Mesendoderm (in vitro differentiated cells): Measurements from ENCODE around the gene HIP1R. TPM values are rescaled to one million over a fixed set of nuclear protein-coding genes. Genes with fewer than 3 reads are reported as not detected.

Experiments
- DNase-seq: peaks from one replicate; pipeline ENCODE4 v3.0.0; 2013
- H2AK5ac ChIP-seq: 2 replicates; pipeline ENCODE4 v1.6.1; 2013; ENCODE audit warnings: low read length, inconsistent platforms
- H2BK120ac ChIP-seq: 2 replicates; pipeline ENCODE4 v1.6.1; 2013; ENCODE audit warnings: low read depth, mild to moderate bottlenecking, low read length, moderate library complexity, mixed read lengths
- H2BK15ac ChIP-seq: replicated peaks from 2 replicates; pipeline ENCODE4 v1.6.1; 2013; ENCODE audit warnings: low read depth, mild to moderate bottlenecking, moderate library complexity
- H2BK5ac ChIP-seq: 2 replicates; pipeline ENCODE4 v1.6.1; 2013; ENCODE audit warnings: low read length, inconsistent platforms
- H3K18ac ChIP-seq: 2 replicates; pipeline ENCODE4 v1.6.1; 2013; ENCODE audit warnings: mild to moderate bottlenecking, low read length, mixed read lengths
- H3K23ac ChIP-seq: one replicate; pipeline ENCODE4 v1.6.1; 2013; ENCODE audit warnings: low read length
- H3K27ac ChIP-seq: 2 replicates; pipeline ENCODE4 v1.5.1; 2013; ENCODE audit warnings: low read depth, mild to moderate bottlenecking, inconsistent platforms, low read length, moderate library complexity
- H3K27me3 ChIP-seq: 2 replicates; pipeline ENCODE4 v1.6.1; 2013; ENCODE audit warnings: low read length, control low read depth, mild to moderate bottlenecking, inconsistent platforms; ENCODE audit not compliant: insufficient read depth, poor library complexity
- H3K36me3 ChIP-seq: 2 replicates; pipeline ENCODE4 v1.6.1; 2013; ENCODE audit warnings: low read length, inconsistent platforms; ENCODE audit not compliant: control insufficient read depth, insufficient read depth
- H3K4ac ChIP-seq: one replicate; pipeline ENCODE4 v1.6.1; 2013; ENCODE audit warnings: low read depth, mild to moderate bottlenecking, low read length, moderate library complexity
- H3K4me1 ChIP-seq: 2 replicates; pipeline ENCODE4 v1.6.1; 2013; ENCODE audit warnings: low read depth, low read length, inconsistent platforms; ENCODE audit not compliant: control insufficient read depth
- H3K4me2 ChIP-seq: 2 replicates; pipeline ENCODE4 v1.6.1; 2013; ENCODE audit warnings: low read length
- H3K4me3 ChIP-seq: 2 replicates; pipeline ENCODE4 v1.5.1; 2013; ENCODE audit warnings: mild to moderate bottlenecking, low read length
- H3K56ac ChIP-seq: one replicate; pipeline ENCODE4 v1.6.1; 2013; ENCODE audit warnings: low read length
- H3K79me1 ChIP-seq: 2 replicates; pipeline ENCODE4 v1.6.1; 2013; ENCODE audit warnings: low read length, inconsistent platforms
- H3K79me2 ChIP-seq: 2 replicates; pipeline ENCODE4 v1.6.1; 2013; ENCODE audit warnings: mild to moderate bottlenecking, low read length; ENCODE audit not compliant: control insufficient read depth, insufficient read depth
- H3K9ac ChIP-seq: 2 replicates; pipeline ENCODE4 v1.6.1; 2013; ENCODE audit warnings: low read length, inconsistent platforms
- H4K5ac ChIP-seq: one replicate; pipeline ENCODE4 v1.6.1; 2013; ENCODE audit warnings: low read length
- H4K8ac ChIP-seq: one replicate; pipeline ENCODE4 v1.6.1; 2013; ENCODE audit warnings: low read depth, mild to moderate bottlenecking, control low read depth, low read length, moderate library complexity
- WGBS: extraction: QIAGEN DNeasy Blood & Tissue Kit; methylation state at CpG from one replicate; pipeline ENCODE4 v1.1.7; 2013; ENCODE audit warnings: low lambda C conversion rate, missing lambda C conversion rate; ENCODE audit not compliant: insufficient coverage; ENCODE audit errors: extremely low coverage; 5-methylcytosine and 5-hydroxymethylcytosine counted together
- polyA plus RNA-seq, 2 experiments: library from polyadenylated mRNA; stranded (reverse); fragments of 200-250 nt; gene quantifications; one replicate each; pipeline ENCODE4 v1.2.3, GENCODE V29; 2013

Gene HIP1R
- 4.4 TPM for polyA plus RNA-seq (2013, experiment 1 of 2)
- polyA plus RNA-seq (2013, experiment 2 of 2) = 4.5 TPM

- Histone ChIP-seq H3K27ac (no peak within 1 kb of the TSS), H2AK5ac (no peak within 1 kb of the TSS)
These were observed at the start of gene HIP1R for GRCh38 chr12:122834921-122835749. Gene HIP1R, plus strand, starts transcription at chr12:122835457. Its CDS starts 94 bp downstream, at chr12:122835551.

GRCh38 chr12:122785503-122785902 lies 49.8 kb upstream of the HIP1R start:
- Histone ChIP-seq H3K79me1 (no peaks in the 10 kb centered on the region), H2AK5ac (no peak overlapping the region), H3K18ac (no peak overlapping the region), H3K4me3 (no peak overlapping the region), H3K4me1 (no peaks in the 10 kb centered on the region), H4K5ac (no peak overlapping the region), H3K56ac (no peak overlapping the region), H2BK120ac (no peak overlapping the region), H4K8ac (no peak overlapping the region), H3K4me2 (no peak overlapping the region), H3K36me3 (no peaks in the 10 kb centered on the region), H3K23ac (no peak overlapping the region), H2BK5ac (no peak overlapping the region), H3K79me2 (no peaks in the 10 kb centered on the region), H3K4ac (no peak overlapping the region), H3K27me3 (no peaks in the 10 kb centered on the region), H3K9ac (no peak overlapping the region), H2BK15ac (no peak overlapping the region), H3K27ac (no peak overlapping the region)
- no peak for DNase-seq
- no CpG with 5 or more reads among the region's 7 CpGs for WGBS

More at GRCh38 chr12:122834921-122835749, at the start of gene HIP1R:
- Histone ChIP-seq H3K56ac (peak within 1 kb of the TSS; percentile 79), H3K23ac (peak within 1 kb of the TSS; percentile 66), H2BK5ac (no peak within 1 kb of the TSS), H3K79me2 (no peaks in the 10 kb centered on the region), H3K4ac (no peak within 1 kb of the TSS), H3K9ac (peak within 1 kb of the TSS; percentile 59), H3K27me3 (no peaks in the 10 kb centered on the region), H2BK120ac (no peak within 1 kb of the TSS), H3K4me3 (peak within 1 kb of the TSS; percentile 27), H3K36me3 (no peaks in the 10 kb centered on the region), H4K5ac (no peak within 1 kb of the TSS), H3K79me1 (no peaks in the 10 kb centered on the region), H2BK15ac (no peak within 1 kb of the TSS), H3K4me1 (peaks cover 2% of the 10 kb centered on the region), H3K4me2 (peak within 1 kb of the TSS; percentile 78), H4K8ac (no peak within 1 kb of the TSS), H3K18ac (peak within 1 kb of the TSS; percentile 62)
- peak; percentile 23 for DNase-seq
- WGBS = no CpG with 5 or more reads among the region's 85 CpGs

- H4K8ac ChIP-seq = no peak overlapping the region
- no peak overlapping the region for H2BK120ac ChIP-seq
- H3K4ac ChIP-seq = no peak overlapping the region
- H2AK5ac ChIP-seq = no peak overlapping the region
- no peak overlapping the region for H3K4me3 ChIP-seq
- H3K36me3 ChIP-seq = no peaks in the 10 kb centered on the region
- H3K4me2 ChIP-seq = no peak overlapping the region
- H3K79me2 ChIP-seq = no peaks in the 10 kb centered on the region
- no peak overlapping the region for H3K27ac ChIP-seq
- no peaks in the 10 kb centered on the region for H3K79me1 ChIP-seq
- no CpG with 5 or more reads among the region's 4 CpGs for WGBS
- no peak overlapping the region for H2BK15ac ChIP-seq
- no peak overlapping the region for H4K5ac ChIP-seq
- no peaks in the 10 kb centered on the region for H3K27me3 ChIP-seq
- H3K56ac ChIP-seq = no peak overlapping the region
- no peak overlapping the region for H3K18ac ChIP-seq
- no peak overlapping the region for H3K23ac ChIP-seq
- H3K9ac ChIP-seq = no peak overlapping the region
- no peaks in the 10 kb centered on the region for H3K4me1 ChIP-seq
- DNase-seq = no peak
- no peak overlapping the region for H2BK5ac ChIP-seq
These were observed 46.9 kb upstream of the HIP1R start for GRCh38 chr12:122788387-122788786.

- H4K5ac ChIP-seq = no peak overlapping the region
- no peaks in the 10 kb centered on the region for H3K4me1 ChIP-seq
- H3K23ac ChIP-seq = no peak overlapping the region
- no peak overlapping the region for H3K9ac ChIP-seq
- no peaks in the 10 kb centered on the region for H3K79me1 ChIP-seq
- no peak overlapping the region for H3K27ac ChIP-seq
- WGBS = no CpG with 5 or more reads among the region's 5 CpGs
- no peak overlapping the region for H2BK5ac ChIP-seq
- no peak overlapping the region for H3K18ac ChIP-seq
- H3K27me3 ChIP-seq = no peaks in the 10 kb centered on the region
- H3K36me3 ChIP-seq = no peaks in the 10 kb centered on the region
- H4K8ac ChIP-seq = no peak overlapping the region
- no peak overlapping the region for H3K4ac ChIP-seq
- no peaks in the 10 kb centered on the region for H3K79me2 ChIP-seq
- no peak overlapping the region for H2BK15ac ChIP-seq
- H2AK5ac ChIP-seq = no peak overlapping the region
- no peak for DNase-seq
- no peak overlapping the region for H3K4me3 ChIP-seq
- no peak overlapping the region for H3K56ac ChIP-seq
- no peak overlapping the region for H2BK120ac ChIP-seq
- no peak overlapping the region for H3K4me2 ChIP-seq
These were observed 45.6 kb upstream of the HIP1R start for GRCh38 chr12:122789637-122790036.

GRCh38 chr12:122790393-122791075 lies 44.7 kb upstream of the HIP1R start:
- Histone ChIP-seq H3K23ac (no peak overlapping the region), H3K4ac (peak overlapping the region; percentile 16), H4K5ac (no peak overlapping the region), H3K36me3 (no peaks in the 10 kb centered on the region), H2BK5ac (no peak overlapping the region), H4K8ac (no peak overlapping the region), H2BK15ac (no peak overlapping the region), H3K18ac (no peak overlapping the region), H3K9ac (no peak overlapping the region), H3K79me1 (no peaks in the 10 kb centered on the region), H3K79me2 (no peaks in the 10 kb centered on the region), H3K27me3 (no peaks in the 10 kb centered on the region), H2AK5ac (no peak overlapping the region), H3K4me1 (no peaks in the 10 kb centered on the region), H3K56ac (no peak overlapping the region), H3K4me3 (no peak overlapping the region), H2BK120ac (no peak overlapping the region), H3K4me2 (no peak overlapping the region), H3K27ac (no peak overlapping the region)
- no CpG with 5 or more reads among the region's 5 CpGs for WGBS
- DNase-seq = peak; percentile 87
